Fibroblast of lung (primary cell): ENCODE results near the gene RAB30.

Experiments used
- CTCF ChIP-seq, 2 donors: IDR thresholded peaks in 1 of 2; conservative IDR thresholded peaks in 1 of 2; 1 replicate in 1 of 2; 2 replicates in 1 of 2; pipeline ENCODE4 v1.5.1; 2011 to 2012; ENCODE audit warnings: low read length in 2 of 2, control low read depth in 1 of 2, inconsistent platforms in 1 of 2, low read depth in 1 of 2, mild to moderate bottlenecking in 1 of 2
- EZH2 ChIP-seq: IDR thresholded peaks from 2 replicates; pipeline ENCODE4 v1.5.1; 2012; ENCODE audit warnings: low read length, control low read depth, mild to moderate bottlenecking; ENCODE audit errors: missing control alignments

- TF ChIP-seq CTCF (conservative IDR thresholded peaks at IDR 0.05 in 1 of 2, IDR thresholded peaks at IDR 0.05 in 1 of 2; ENCODE audit: low read depth in 1 of 2, low read length in 2 of 2) = no peak
- no peak for TF ChIP-seq EZH2
These were observed 89.8 kb downstream of the RAB30 start for GRCh38 chr11:82981852-82982251.
